ENCODE data around the gene HSCB. TPM values are rescaled to one million over a fixed set of nuclear protein-coding genes. Genes with fewer than 3 reads are reported as not detected.

The HSCB gene
- total RNA-seq, 1 experiment from 2014 or later = 14.1 TPM

DNA sequence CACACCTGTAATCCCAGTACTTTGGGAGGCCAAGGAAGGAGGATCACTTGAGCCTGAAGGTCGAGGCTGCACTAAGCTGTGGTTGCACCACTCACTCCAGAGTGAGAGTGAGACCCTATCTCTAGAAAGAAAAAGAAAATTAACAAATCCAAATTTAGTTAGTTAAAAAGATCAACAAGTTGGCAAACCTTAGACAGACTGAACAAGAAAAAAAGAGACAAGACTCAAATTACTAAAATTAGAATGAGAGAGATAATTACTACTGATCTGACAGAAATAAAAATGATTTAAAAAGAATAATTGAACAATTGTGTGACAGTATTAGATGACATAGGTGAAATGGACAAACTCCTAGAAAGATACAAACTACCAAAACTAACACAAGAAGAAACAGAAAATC, 13.8 kb upstream of the HSCB start:
- ChIA-PET CTCF (interaction anchor here (0.5 kb wide), 1 partner anchor 79 kb away, joined by 3 read pairs; no protein-coding TSS in a partner anchor), POLR2A (ENCODE audit: unreplicated experiment) (no interaction called here)
- H3K9me3 ChIP-seq (ENCODE audit: low read length) = no peaks in the 10 kb centered on the region
- BruUV-seq (replicated peaks) = no TSS peak
- no peak overlapping the region for H2AFZ ChIP-seq (ENCODE audit: low read length)
- H3K36me3 ChIP-seq (ENCODE audit: low read depth, low read length) = peaks cover 8% of the 10 kb centered on the region; the same call in 1 of the 2 replicates
- H3K9ac ChIP-seq (ENCODE audit: low read length) = no peak overlapping the region
- no peaks in the 10 kb centered on the region for H3K79me2 ChIP-seq (ENCODE audit: low read length)
- no peaks in the 10 kb centered on the region for H3K27me3 ChIP-seq (ENCODE audit: low read length)
- no peak for DNase-seq
- intact Hi-C loops (cut with micrococcal nuclease) = no loop called here
- no peak overlapping the region for H3K4me2 ChIP-seq (ENCODE audit: low read length)
- H3F3A ChIP-seq (ENCODE audit: low read length, unreplicated experiment) = no peaks in the 10 kb centered on the region
- no peak overlapping the region for H3K27ac ChIP-seq (ENCODE audit: low read length)
- no peak for ATAC-seq
- no peak for TF ChIP-seq EZH2phosphoT487 (IDR thresholded peaks at IDR 0.05; ENCODE audit: borderline replicate concordance, low read length)
- TF ChIP-seq EZH2 (IDR thresholded peaks at IDR 0.05; ENCODE audit: low read length, unreplicated experiment) = no peak
- TF ChIP-seq, protein P1, sequence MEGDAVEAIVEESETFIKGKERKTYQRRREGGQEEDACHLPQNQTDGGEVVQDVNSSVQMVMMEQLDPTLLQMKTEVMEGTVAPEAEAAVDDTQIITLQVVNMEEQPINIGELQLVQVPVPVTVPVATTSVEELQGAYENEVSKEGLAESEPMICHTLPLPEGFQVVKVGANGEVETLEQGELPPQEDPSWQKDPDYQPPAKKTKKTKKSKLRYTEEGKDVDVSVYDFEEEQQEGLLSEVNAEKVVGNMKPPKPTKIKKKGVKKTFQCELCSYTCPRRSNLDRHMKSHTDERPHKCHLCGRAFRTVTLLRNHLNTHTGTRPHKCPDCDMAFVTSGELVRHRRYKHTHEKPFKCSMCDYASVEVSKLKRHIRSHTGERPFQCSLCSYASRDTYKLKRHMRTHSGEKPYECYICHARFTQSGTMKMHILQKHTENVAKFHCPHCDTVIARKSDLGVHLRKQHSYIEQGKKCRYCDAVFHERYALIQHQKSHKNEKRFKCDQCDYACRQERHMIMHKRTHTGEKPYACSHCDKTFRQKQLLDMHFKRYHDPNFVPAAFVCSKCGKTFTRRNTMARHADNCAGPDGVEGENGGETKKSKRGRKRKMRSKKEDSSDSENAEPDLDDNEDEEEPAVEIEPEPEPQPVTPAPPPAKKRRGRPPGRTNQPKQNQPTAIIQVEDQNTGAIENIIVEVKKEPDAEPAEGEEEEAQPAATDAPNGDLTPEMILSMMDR (conservative IDR thresholded peaks at IDR 0.05; ENCODE audit: low read depth, low read length) = no peak
- H3K9me2 ChIP-seq (replicated peaks; ENCODE audit: low read length) = no peaks in the 10 kb centered on the region
- no peaks in the 10 kb centered on the region for H4K20me1 ChIP-seq (ENCODE audit: low read length)
- no peaks in the 10 kb centered on the region for H3K4me1 ChIP-seq (ENCODE audit: insufficient read depth, low read length)
- H3K4me3 ChIP-seq (ENCODE audit: low read length) = no peak overlapping the region

DNA sequence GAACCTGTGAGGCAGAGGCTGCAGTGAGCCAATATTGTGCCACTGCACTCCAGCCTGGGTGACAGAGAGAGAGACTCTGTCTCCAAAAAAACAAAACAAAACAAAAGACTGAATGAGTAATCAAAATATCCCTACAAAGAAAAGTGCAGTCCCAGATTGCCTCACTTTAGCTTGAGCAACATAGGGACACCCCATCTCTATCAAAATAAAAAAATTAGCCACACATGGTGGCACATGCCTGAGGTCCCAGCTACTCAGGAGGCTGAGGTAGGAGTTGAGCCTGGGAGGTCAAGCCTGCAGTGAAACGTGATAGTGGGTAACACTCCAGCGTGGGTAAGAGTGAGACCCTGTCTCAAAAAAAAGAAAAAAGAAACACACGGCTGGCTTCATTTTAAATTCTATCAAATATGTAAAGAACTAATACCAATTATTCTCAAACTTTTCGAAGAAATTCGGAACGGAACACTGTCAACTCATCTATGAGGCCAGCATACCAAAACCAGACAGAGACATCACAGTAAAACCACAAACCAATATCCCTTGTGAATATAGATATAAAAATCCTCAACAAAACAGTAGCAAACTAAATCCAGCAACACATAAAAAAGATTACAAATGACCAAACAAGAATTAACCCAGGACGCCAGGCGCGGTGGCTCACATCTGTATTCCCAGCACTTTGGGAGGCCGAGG, 13.1 kb upstream of the HSCB start:
- DNase-seq = no peak
- H3K27ac ChIP-seq (ENCODE audit: low read length) = no peak overlapping the region
- no TSS peak for BruUV-seq (replicated peaks)
- ChIA-PET CTCF (no interaction called here), POLR2A (ENCODE audit: unreplicated experiment) (no interaction called here)
- no peaks in the 10 kb centered on the region for H3K79me2 ChIP-seq (ENCODE audit: low read length)
- no peak overlapping the region for H3K4me2 ChIP-seq (ENCODE audit: low read length)
- intact Hi-C loops (cut with micrococcal nuclease) = no loop called here
- no peaks in the 10 kb centered on the region for H3K27me3 ChIP-seq (ENCODE audit: low read length)
- no peak overlapping the region for H3K4me3 ChIP-seq (ENCODE audit: low read length)
- no peaks in the 10 kb centered on the region for H3F3A ChIP-seq (ENCODE audit: low read length, unreplicated experiment)
- no peaks in the 10 kb centered on the region for H4K20me1 ChIP-seq (ENCODE audit: low read length)
- no peak overlapping the region for H3K9ac ChIP-seq (ENCODE audit: low read length)
- no peaks in the 10 kb centered on the region for H3K9me2 ChIP-seq (replicated peaks; ENCODE audit: low read length)
- peaks cover 7% of the 10 kb centered on the region; the same call in 1 of the 2 replicates for H3K36me3 ChIP-seq (ENCODE audit: low read depth, low read length)
- no peaks in the 10 kb centered on the region for H3K4me1 ChIP-seq (ENCODE audit: insufficient read depth, low read length)
- H3K9me3 ChIP-seq (ENCODE audit: low read length) = no peaks in the 10 kb centered on the region
- H2AFZ ChIP-seq (ENCODE audit: low read length) = no peak overlapping the region
- no peak for ATAC-seq
- TF ChIP-seq, protein P1 (conservative IDR thresholded peaks at IDR 0.05; ENCODE audit: low read depth, low read length) = no peak
- TF ChIP-seq EZH2phosphoT487 (IDR thresholded peaks at IDR 0.05; ENCODE audit: borderline replicate concordance, low read length) (no peak), EZH2 (IDR thresholded peaks at IDR 0.05; ENCODE audit: low read length, unreplicated experiment) (no peak)

DNA sequence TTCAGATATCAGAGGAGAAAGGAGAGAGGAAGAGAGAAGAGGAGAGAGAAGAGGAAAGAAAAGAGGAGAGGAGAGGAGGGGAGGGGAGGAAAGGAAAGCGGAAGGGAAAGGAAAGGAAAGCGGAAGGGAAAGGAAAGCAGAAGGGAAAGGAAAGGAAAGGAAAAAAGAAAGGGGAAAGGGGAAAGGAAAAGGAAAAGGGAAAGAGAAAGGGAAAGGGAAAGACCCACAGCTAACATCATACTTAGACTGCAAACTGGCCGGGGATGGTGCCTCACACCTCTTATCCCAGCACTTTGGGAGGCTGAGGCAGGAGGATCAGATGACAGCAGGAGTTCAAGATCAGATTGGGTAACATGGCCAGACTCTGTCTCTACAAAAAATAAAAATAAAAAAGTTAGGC, 11.7 kb upstream of the HSCB start:
- Histone ChIP-seq H2AFZ (ENCODE audit: low read length) (no peak overlapping the region), H3K4me3 (ENCODE audit: low read length) (no peak overlapping the region), H3F3A (ENCODE audit: low read length, unreplicated experiment) (no peaks in the 10 kb centered on the region), H3K36me3 (ENCODE audit: low read depth, low read length) (peaks cover 1% of the 10 kb centered on the region; the same call in 1 of the 2 replicates), H3K9ac (ENCODE audit: low read length) (no peak overlapping the region), H3K27ac (ENCODE audit: low read length) (no peak overlapping the region), H3K9me2 (replicated peaks; ENCODE audit: low read length) (no peaks in the 10 kb centered on the region), H3K79me2 (ENCODE audit: low read length) (0 out of 2 replicates have a peak, but pooled peaks cover under 1% of the 10 kb centered on the region), H3K4me1 (ENCODE audit: insufficient read depth, low read length) (no peaks in the 10 kb centered on the region), H3K4me2 (ENCODE audit: low read length) (no peak overlapping the region), H3K27me3 (ENCODE audit: low read length) (no peaks in the 10 kb centered on the region), H4K20me1 (ENCODE audit: low read length) (no peaks in the 10 kb centered on the region), H3K9me3 (ENCODE audit: low read length) (no peaks in the 10 kb centered on the region)
- POLR2A ChIA-PET (ENCODE audit: unreplicated experiment) = no interaction called here
- intact Hi-C loops (cut with micrococcal nuclease) = no loop called here
- DNase-seq (no peak), ATAC-seq (no peak)
- CTCF ChIA-PET = no interaction called here
- no TSS peak for BruUV-seq (replicated peaks)
- TF ChIP-seq EZH2 (IDR thresholded peaks at IDR 0.05; ENCODE audit: low read length, unreplicated experiment) (no peak), EZH2phosphoT487 (IDR thresholded peaks at IDR 0.05; ENCODE audit: borderline replicate concordance, low read length) (no peak)
- TF ChIP-seq, protein P1 (conservative IDR thresholded peaks at IDR 0.05; ENCODE audit: low read depth, low read length) = no peak
